GM23338 (cell line): ENCODE results near the gene PARP6. TPM values are rescaled to one million over a fixed set of nuclear protein-coding genes. Genes with fewer than 3 reads are reported as not detected.
A peak's percentile ranks its signal among the peaks of the same experiment; 100 is the strongest.

Source experiments
- ATAC-seq: fragments of 200-7000 bp; cut with Tn5 transposase; 3 replicates; pipeline ENCODE4 v1.9.1; 2020
- DNase-seq: peaks from one replicate; pipeline ENCODE4 v3.0.0-alpha.2; 2015; ENCODE audit warnings: low spot score
- H2AFZ ChIP-seq: fragments of 200-600 bp; sonication (generic); 2 replicates; pipeline ENCODE4 v1.8.0; 2016; ENCODE audit warnings: antibody characterized with exemption, mild to moderate bottlenecking, moderate library complexity
- H3F3A ChIP-seq: fragments of 200-600 bp; sonication (generic); replicated peaks from 2 replicates; pipeline ENCODE4 v1.8.0; 2017; ENCODE audit warnings: antibody characterized with exemption, mixed run types, low read depth
- H3K27ac ChIP-seq: fragments of 200-600 bp; sonication (generic); 2 replicates; pipeline ENCODE4 v1.6.1; 2016; ENCODE audit warnings: low read depth
- H3K27me3 ChIP-seq: fragments of 200-600 bp; sonication (generic); 2 replicates; pipeline ENCODE4 v1.8.0; 2016; ENCODE audit warnings: mild to moderate bottlenecking, mixed run types, moderate library complexity; ENCODE audit not compliant: insufficient read depth
- H3K36me3 ChIP-seq: fragments of 200-600 bp; sonication (generic); 2 replicates; pipeline ENCODE4 v1.8.0; 2016; ENCODE audit warnings: mild to moderate bottlenecking; ENCODE audit not compliant: insufficient read depth
- H3K4me1 ChIP-seq: fragments of 200-600 bp; sonication (generic); 2 replicates; pipeline ENCODE4 v1.8.0; 2016; ENCODE audit warnings: mild to moderate bottlenecking, moderate library complexity; ENCODE audit not compliant: insufficient read depth
- H3K4me2 ChIP-seq: fragments of 200-600 bp; sonication (generic); 2 replicates; pipeline ENCODE4 v1.7.1; 2017; ENCODE audit warnings: mixed run types
- H3K4me3 ChIP-seq: fragments of 200-600 bp; sonication (generic); 2 replicates; pipeline ENCODE4 v1.6.1; 2016; ENCODE audit warnings: mixed run types
- H3K79me2 ChIP-seq: fragments of 200-600 bp; sonication (generic); replicated peaks from 2 replicates; pipeline ENCODE4 v1.8.0; 2017; ENCODE audit warnings: mild to moderate bottlenecking; ENCODE audit not compliant: insufficient read depth
- H3K9me2 ChIP-seq: fragments of 200-600 bp; sonication (generic); 2 replicates; pipeline ENCODE4 v1.8.0; 2017; ENCODE audit not compliant: insufficient read depth
- H4K20me1 ChIP-seq: fragments of 200-600 bp; sonication (generic); replicated peaks from 2 replicates; pipeline ENCODE4 v1.8.0; 2017; ENCODE audit warnings: mild to moderate bottlenecking; ENCODE audit not compliant: insufficient read depth
- H3K27ac Mint-ChIP-seq: 2 replicates; pipeline ENCODE4 v1.8.0; 2020; ENCODE audit warnings: inconsistent platforms, mild to moderate bottlenecking, moderate library complexity, mixed read lengths
- H3K27me3 Mint-ChIP-seq: 3 replicates; pipeline ENCODE4 v1.8.0; 2022; ENCODE audit warnings: low read depth, mild to moderate bottlenecking, moderate library complexity, mixed read lengths, inconsistent platforms; ENCODE audit not compliant: insufficient read depth, poor library complexity
- H3K36me3 Mint-ChIP-seq: 3 replicates; pipeline ENCODE4 v1.8.0; 2021; ENCODE audit warnings: low read depth, mild to moderate bottlenecking, inconsistent platforms, moderate library complexity, mixed read lengths
- H3K4me1 Mint-ChIP-seq: 3 replicates; pipeline ENCODE4 v1.8.0; 2020; ENCODE audit warnings: mild to moderate bottlenecking, inconsistent platforms, mixed read lengths
- H3K4me3 Mint-ChIP-seq: 3 replicates; pipeline ENCODE4 v1.8.0; 2021; ENCODE audit warnings: moderate library complexity, mild to moderate bottlenecking, inconsistent platforms, mixed read lengths
- H3K9me3 Mint-ChIP-seq: 3 replicates; pipeline ENCODE4 v1.8.0; 2020; ENCODE audit warnings: moderate library complexity, mild to moderate bottlenecking, inconsistent platforms, mixed read lengths
- CREB1 ChIP-seq: fragments of 250-450 bp; sonication (Bioruptor Pico); IDR thresholded peaks from 2 replicates; pipeline ENCODE4 v1.5.0; 2020; ENCODE audit warnings: low read depth, mild to moderate bottlenecking, moderate library complexity
- EZH2 ChIP-seq: fragments of 200-600 bp; sonication (generic); IDR thresholded peaks from one replicate; pipeline ENCODE4 v1.8.0; 2017; ENCODE audit warnings: antibody characterized with exemption, mild to moderate bottlenecking, low read depth; ENCODE audit not compliant: unreplicated experiment
- EZH2phosphoT487 ChIP-seq: fragments of 200-600 bp; sonication (generic); IDR thresholded peaks from one replicate; pipeline ENCODE4 v1.8.1; 2018; ENCODE audit warnings: antibody characterized with exemption; ENCODE audit not compliant: unreplicated experiment
- JUNB ChIP-seq: IDR thresholded peaks from one replicate; pipeline ENCODE4 v1.6.1; 2016; ENCODE audit warnings: antibody characterized with exemption; ENCODE audit not compliant: unreplicated experiment
- POLR2AphosphoS5 ChIP-seq: IDR thresholded peaks from 2 replicates; pipeline ENCODE4 v1.6.1; 2016; ENCODE audit warnings: antibody characterized with exemption, low read depth
- STAT1 ChIP-seq: IDR thresholded peaks from one replicate; pipeline ENCODE4 v1.6.1; 2016; ENCODE audit warnings: antibody characterized with exemption; ENCODE audit not compliant: unreplicated experiment
- ZNF331 ChIP-seq: fragments of 250-450 bp; sonication (Bioruptor Pico); IDR thresholded peaks from 2 replicates; pipeline ENCODE4 v1.5.0; 2020; ENCODE audit warnings: low read depth, mild to moderate bottlenecking, moderate library complexity
- polyA plus RNA-seq: library from polyadenylated mRNA; unstranded; fragments of >200 nt; fragmentation: Nextera tagmentation; extraction: Ambion mirVana; gene quantifications from 2 replicates; pipeline ENCODE4 v1.2.1, GENCODE V29; 2016
- total RNA-seq: library from RNA; depleted of rRNA; stranded (reverse); fragments of >200 nt; shearing (Covaris generic); gene quantifications from 2 replicates; pipeline ENCODE4 v1.2.3, GENCODE V29; 2014
- TF ChIP-seq, protein P1 (sequence below), 2 experiments: fragments of 200-600 bp in 1 of 2; sonication (generic) in 1 of 2; conservative IDR thresholded peaks; 2 replicates each; pipeline versions ENCODE4 v1.5.1 to v1.6.1; 2016 to 2017; ENCODE audit warnings: antibody characterized with exemption in 2 of 2, low read depth in 2 of 2, mild to moderate bottlenecking in 2 of 2, moderate library complexity in 1 of 2

The PARP6 gene
- total and polyA plus RNA-seq, 2 experiments from 2014 or later, result 27.6 to 28.1 TPM

DNA sequence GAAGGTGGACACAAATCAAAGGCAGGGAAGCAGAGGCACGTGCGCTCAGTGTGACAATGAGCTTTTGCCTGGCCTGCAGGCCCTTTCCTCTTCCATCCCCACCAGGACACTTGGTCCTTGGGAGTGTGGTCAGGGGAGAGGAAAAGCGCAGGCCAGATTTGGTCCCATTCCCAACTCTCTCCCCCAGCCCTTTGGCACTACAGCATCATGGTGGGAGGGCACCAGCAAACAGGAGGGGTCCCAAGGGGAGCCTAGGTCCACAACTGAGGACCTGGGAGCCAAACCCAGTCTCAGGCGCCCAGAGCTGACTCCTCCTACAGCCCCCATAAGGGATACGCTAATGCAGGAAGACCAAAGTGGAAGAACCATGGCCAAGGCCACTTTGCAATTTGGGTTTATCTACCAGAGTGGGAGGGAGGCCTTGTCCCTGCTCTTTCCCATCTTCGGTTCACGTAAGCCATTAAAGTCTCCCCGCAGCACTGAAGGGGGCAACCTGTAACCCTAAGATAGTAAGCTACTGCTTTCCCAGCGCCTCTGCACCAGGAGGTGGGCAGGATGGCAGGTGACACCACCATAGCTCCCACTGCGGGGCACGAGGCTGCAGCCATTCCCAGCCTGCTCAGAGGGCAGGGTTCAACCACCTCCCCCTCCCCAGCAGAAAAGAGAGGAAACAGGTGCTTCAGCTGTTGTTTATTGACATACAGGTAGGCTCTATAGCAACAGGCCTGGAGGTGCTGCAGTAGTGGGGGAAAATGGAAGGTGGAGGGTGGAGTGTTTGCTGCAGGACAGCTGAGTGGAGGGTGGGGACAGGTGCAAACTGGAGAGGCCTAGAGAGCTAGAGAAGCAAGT lies 73.8 kb downstream of the PARP6 start:
- no peak overlapping the region for H3K27ac Mint-ChIP-seq
- TF ChIP-seq CREB1 (CRISPR knock-in tag), result no peak
- TF ChIP-seq, protein P1, sequence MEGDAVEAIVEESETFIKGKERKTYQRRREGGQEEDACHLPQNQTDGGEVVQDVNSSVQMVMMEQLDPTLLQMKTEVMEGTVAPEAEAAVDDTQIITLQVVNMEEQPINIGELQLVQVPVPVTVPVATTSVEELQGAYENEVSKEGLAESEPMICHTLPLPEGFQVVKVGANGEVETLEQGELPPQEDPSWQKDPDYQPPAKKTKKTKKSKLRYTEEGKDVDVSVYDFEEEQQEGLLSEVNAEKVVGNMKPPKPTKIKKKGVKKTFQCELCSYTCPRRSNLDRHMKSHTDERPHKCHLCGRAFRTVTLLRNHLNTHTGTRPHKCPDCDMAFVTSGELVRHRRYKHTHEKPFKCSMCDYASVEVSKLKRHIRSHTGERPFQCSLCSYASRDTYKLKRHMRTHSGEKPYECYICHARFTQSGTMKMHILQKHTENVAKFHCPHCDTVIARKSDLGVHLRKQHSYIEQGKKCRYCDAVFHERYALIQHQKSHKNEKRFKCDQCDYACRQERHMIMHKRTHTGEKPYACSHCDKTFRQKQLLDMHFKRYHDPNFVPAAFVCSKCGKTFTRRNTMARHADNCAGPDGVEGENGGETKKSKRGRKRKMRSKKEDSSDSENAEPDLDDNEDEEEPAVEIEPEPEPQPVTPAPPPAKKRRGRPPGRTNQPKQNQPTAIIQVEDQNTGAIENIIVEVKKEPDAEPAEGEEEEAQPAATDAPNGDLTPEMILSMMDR (conservative IDR thresholded peaks at IDR 0.05; ENCODE audit: low read depth in 2 of 2), result no peak
- no peak for TF ChIP-seq EZH2
- no peak for TF ChIP-seq ZNF331 (CRISPR knock-in tag)
- no peak for TF ChIP-seq STAT1
- no peak for TF ChIP-seq JUNB
- peak; percentile 8; the same call in 1 of the 2 replicates for TF ChIP-seq POLR2AphosphoS5
- no peak for TF ChIP-seq EZH2phosphoT487
- no peak for ATAC-seq

DNA sequence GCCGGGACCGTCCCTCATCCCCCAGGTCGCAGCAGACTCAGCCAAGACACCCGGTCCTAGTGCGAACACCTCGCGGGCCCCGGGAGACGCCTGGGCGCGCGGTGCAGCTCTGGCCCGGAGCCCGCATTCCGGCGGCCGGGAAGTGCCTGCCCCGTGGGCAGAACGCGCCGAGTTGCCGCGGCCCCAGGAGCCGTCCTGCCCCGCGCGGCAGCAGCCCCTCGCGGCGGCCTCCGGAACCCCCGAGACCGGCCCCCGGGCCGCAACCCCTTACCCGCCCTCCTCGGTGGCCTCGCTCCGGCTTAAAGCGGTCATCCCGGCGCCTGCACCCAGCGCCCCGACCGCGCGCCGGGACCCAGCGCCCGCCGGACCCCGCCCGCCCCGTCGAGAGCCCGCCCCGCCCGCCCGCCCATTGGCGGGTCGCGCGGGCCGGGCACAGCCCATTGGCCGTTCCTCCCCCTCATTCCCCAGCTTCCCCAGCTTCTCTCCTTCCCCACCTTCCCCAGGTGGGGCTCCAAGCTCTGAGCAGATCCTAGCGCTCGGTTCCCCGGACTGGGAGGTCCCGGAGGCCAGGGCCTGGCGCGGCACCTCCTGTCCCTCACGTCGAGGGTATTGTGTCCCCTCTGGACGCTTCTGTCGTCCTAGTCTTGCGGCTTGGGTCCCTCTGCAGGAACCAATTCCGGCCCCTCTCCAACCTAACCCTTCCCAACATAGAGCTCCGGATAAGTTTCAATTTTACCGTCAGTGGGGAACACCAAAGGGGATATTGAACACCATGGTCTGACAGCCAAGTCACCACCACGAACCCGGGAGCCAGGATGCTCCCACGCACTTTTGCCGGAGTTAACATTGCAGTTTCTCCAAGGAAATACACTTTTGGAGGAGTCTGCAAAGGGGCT lies 74.6 kb downstream of the PARP6 start, which contains the start of gene GRAMD2A:
TSS of gene GRAMD2A (minus strand) at position 328 of the 896 bp plus-strand sequence.
- peaks cover 48% of the 10 kb centered on the region for H3K27me3 Mint-ChIP-seq
- ATAC-seq, result peak; percentile 75
- Histone ChIP-seq H3K27ac (peak within 1 kb of the TSS; percentile 70), H3K9me2 (no peaks in the 10 kb centered on the region), H3K4me2 (peak within 1 kb of the TSS; percentile 95), H3K36me3 (peaks cover 27% of the 10 kb centered on the region), H2AFZ (peak within 1 kb of the TSS; percentile 96), H3F3A (peaks cover 58% of the 10 kb centered on the region), H3K79me2 (no peaks in the 10 kb centered on the region), H3K4me1 (peaks cover 15% of the 10 kb centered on the region; the same call in 1 of the 2 replicates), H3K4me3 (peak within 1 kb of the TSS; percentile 78), H3K27me3 (peaks cover 21% of the 10 kb centered on the region), H4K20me1 (peaks cover 34% of the 10 kb centered on the region)
- TF ChIP-seq, protein P1 (conservative IDR thresholded peaks at IDR 0.05; ENCODE audit: low read depth in 2 of 2), result no peak
- peak; percentile 53 for TF ChIP-seq POLR2AphosphoS5
- no peak within 1 kb of the TSS for H3K27ac Mint-ChIP-seq
- H3K36me3 Mint-ChIP-seq, result peaks cover 48% of the 10 kb centered on the region
- H3K9me3 Mint-ChIP-seq, result peaks cover 3% of the 10 kb centered on the region; the same call in 1 of the 3 replicates
- peaks cover 21% of the 10 kb centered on the region for H3K4me1 Mint-ChIP-seq
- peak within 1 kb of the TSS; percentile 85 for H3K4me3 Mint-ChIP-seq
- DNase-seq, result peak; percentile 89

More for the DNA sequence above, 73.8 kb downstream of the PARP6 start:
- H4K20me1 ChIP-seq, result peaks cover 39% of the 10 kb centered on the region
- no peaks in the 10 kb centered on the region for H3K79me2 ChIP-seq
- H3F3A ChIP-seq, result peaks cover 66% of the 10 kb centered on the region
- H3K4me1 ChIP-seq, result peaks cover 15% of the 10 kb centered on the region; the same call in 1 of the 2 replicates
- Mint-ChIP-seq H3K4me1 (peaks cover 21% of the 10 kb centered on the region), H3K9me3 (peaks cover 3% of the 10 kb centered on the region; the same call in 1 of the 3 replicates), H3K27me3 (peaks cover 50% of the 10 kb centered on the region), H3K36me3 (peaks cover 57% of the 10 kb centered on the region), H3K4me3 (peak overlapping the region; percentile 75)
- H3K27me3 ChIP-seq, result peaks cover 21% of the 10 kb centered on the region
- peak overlapping the region; percentile 50; the same call in 1 of the 2 replicates for H3K4me3 ChIP-seq
- H3K9me2 ChIP-seq, result no peaks in the 10 kb centered on the region
- H3K36me3 ChIP-seq, result peaks cover 35% of the 10 kb centered on the region
- peak overlapping the region; percentile 79 for H3K4me2 ChIP-seq
- no peak overlapping the region for H2AFZ ChIP-seq
- DNase-seq, result peak; percentile 20
- peak overlapping the region; percentile 70 for H3K27ac ChIP-seq
